Trophoblast cell (in vitro differentiated cells and primary cell): ENCODE measurements around the gene CKM.
A peak's percentile ranks its signal among the peaks of the same experiment; 100 is the strongest.
"Not testable (repeated sequence)": the region's sequence is repeated elsewhere in the genome, so short reads cannot be mapped to it uniquely, and the experiment has no call there.

Experiments
- DNase-seq, 2 donors: peaks; one replicate each; pipeline ENCODE4 v3.0.0-alpha.2; 2016
- H2AFZ ChIP-seq: 2 replicates; pipeline ENCODE4 v1.6.1; 2013; ENCODE audit warnings: low read length, moderate library complexity, mild to moderate bottlenecking; ENCODE audit not compliant: insufficient read depth, poor library complexity
- H2AK5ac ChIP-seq: 2 replicates; pipeline ENCODE4 v1.6.1; 2013; ENCODE audit warnings: mild to moderate bottlenecking, low read length
- H2BK120ac ChIP-seq: 2 replicates; pipeline ENCODE4 v1.6.1; 2013; ENCODE audit warnings: low read length, mild to moderate bottlenecking, moderate library complexity; ENCODE audit not compliant: insufficient read depth, poor library complexity
- H2BK12ac ChIP-seq: 2 replicates; pipeline ENCODE4 v1.6.1; 2013; ENCODE audit warnings: mild to moderate bottlenecking, low read length, moderate library complexity
- H2BK5ac ChIP-seq: 2 replicates; pipeline ENCODE4 v1.6.1; 2013; ENCODE audit warnings: low read length, low read depth, moderate library complexity, mild to moderate bottlenecking; ENCODE audit not compliant: poor library complexity
- H3K14ac ChIP-seq: 2 replicates; pipeline ENCODE4 v1.6.1; 2013; ENCODE audit warnings: mild to moderate bottlenecking, low read length
- H3K18ac ChIP-seq: 2 replicates; pipeline ENCODE4 v1.6.1; 2013; ENCODE audit warnings: mild to moderate bottlenecking, low read length
- H3K23ac ChIP-seq: 2 replicates; pipeline ENCODE4 v1.6.1; 2013; ENCODE audit warnings: low read length
- H3K27ac ChIP-seq: 2 replicates; pipeline ENCODE4 v1.5.1; 2013; ENCODE audit warnings: low read depth, mild to moderate bottlenecking, inconsistent platforms, low read length, moderate library complexity
- H3K27me3 ChIP-seq: 2 replicates; pipeline ENCODE4 v1.6.1; 2013; ENCODE audit warnings: inconsistent platforms, mild to moderate bottlenecking, low read length, moderate library complexity; ENCODE audit not compliant: insufficient read depth
- H3K36me3 ChIP-seq, 2 experiments: 1 replicate in 1 of 2; 2 replicates in 1 of 2; pipeline ENCODE4 v1.6.1; 2013; ENCODE audit warnings: low read length in 2 of 2, mild to moderate bottlenecking in 2 of 2, moderate library complexity in 1 of 2; ENCODE audit not compliant: insufficient read depth in 2 of 2, control insufficient read depth in 1 of 2
- H3K4ac ChIP-seq: 2 replicates; pipeline ENCODE4 v1.6.1; 2013; ENCODE audit warnings: low read depth, mild to moderate bottlenecking, low read length, moderate library complexity
- H3K4me1 ChIP-seq, 2 experiments: 1 replicate in 1 of 2; 2 replicates in 1 of 2; pipeline ENCODE4 v1.6.1; 2013; ENCODE audit warnings: low read length in 2 of 2, mild to moderate bottlenecking in 2 of 2, moderate library complexity in 1 of 2; ENCODE audit not compliant: insufficient read depth in 2 of 2, control insufficient read depth in 1 of 2
- H3K4me2 ChIP-seq: 2 replicates; pipeline ENCODE4 v1.6.1; 2013; ENCODE audit warnings: inconsistent platforms, mild to moderate bottlenecking, low read length, moderate library complexity
- H3K4me3 ChIP-seq: 2 replicates; pipeline ENCODE4 v1.5.1; 2013; ENCODE audit warnings: mild to moderate bottlenecking, low read depth, low read length, inconsistent platforms
- H3K79me1 ChIP-seq: one replicate; pipeline ENCODE4 v1.6.1; 2013; ENCODE audit warnings: low read length
- H3K79me2 ChIP-seq: 2 replicates; pipeline ENCODE4 v1.6.1; 2013; ENCODE audit warnings: low read length, mild to moderate bottlenecking; ENCODE audit not compliant: control insufficient read depth, insufficient read depth, poor library complexity
- H3K9ac ChIP-seq: 2 replicates; pipeline ENCODE4 v1.6.1; 2013; ENCODE audit warnings: mild to moderate bottlenecking, low read length
- H3K9me3 ChIP-seq: 2 replicates; pipeline ENCODE4 v1.6.1; 2013; ENCODE audit warnings: low read depth, mild to moderate bottlenecking, control low read depth, inconsistent platforms, low read length; ENCODE audit not compliant: insufficient read depth
- H4K12ac ChIP-seq: 2 replicates; pipeline ENCODE4 v1.6.1; 2013; ENCODE audit warnings: low read depth, mild to moderate bottlenecking, low read length, moderate library complexity
- H4K8ac ChIP-seq: 2 replicates; pipeline ENCODE4 v1.6.1; 2013; ENCODE audit warnings: low read depth, mild to moderate bottlenecking, low read length, moderate library complexity
- H4K91ac ChIP-seq: one replicate; pipeline ENCODE4 v1.6.1; 2013; ENCODE audit warnings: low read depth, mild to moderate bottlenecking, low read length, moderate library complexity
- WGBS: extraction: QIAGEN DNeasy Blood & Tissue Kit; methylation state at CpG from one replicate; pipeline ENCODE4 v1.1.7; 2013; ENCODE audit warnings: missing lambda C conversion rate; ENCODE audit not compliant: insufficient read length, insufficient coverage; ENCODE audit errors: extremely low coverage; 5-methylcytosine and 5-hydroxymethylcytosine counted together

CKM gene

DNA sequence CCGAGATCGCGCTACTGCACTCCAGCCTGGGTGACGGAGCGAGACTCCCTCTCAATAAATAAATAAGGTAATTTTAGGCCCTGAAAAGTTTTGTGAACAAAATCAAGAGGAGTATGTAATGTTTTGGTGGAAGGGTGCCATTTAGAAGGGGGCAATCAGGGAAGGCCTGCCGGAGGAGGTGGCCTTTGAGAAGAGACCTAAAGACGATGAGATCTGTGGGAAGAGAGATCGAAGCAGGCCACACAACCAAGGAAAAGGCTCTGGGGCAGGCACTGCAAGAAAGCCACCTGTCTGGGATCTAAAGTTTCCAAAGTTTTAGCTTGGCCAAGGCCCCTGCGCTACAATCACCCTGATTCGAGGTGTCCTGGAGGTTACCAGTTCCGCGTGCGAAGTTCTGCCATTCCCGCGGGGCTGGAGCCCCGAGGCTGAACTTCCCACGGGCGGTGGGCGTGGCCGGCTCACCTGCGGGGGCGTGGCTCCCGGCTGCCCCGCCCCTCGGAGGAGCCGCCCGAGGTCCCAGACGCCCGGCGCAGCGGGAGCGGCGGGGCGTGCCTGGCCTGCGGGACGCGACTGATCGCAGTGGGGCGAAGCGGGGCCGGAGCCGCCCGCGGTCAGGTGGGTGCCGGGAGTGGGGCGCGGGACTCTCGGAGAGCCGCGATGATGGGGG is 17.7 kb upstream of the CKM start, which contains the start of gene KLC3:
Gene KLC3 (plus strand): TSS at position 519 of the 667 bp plus-strand sequence. CDS start 4,792 bp downstream, outside the sequence.
- peak within 1 kb of the TSS; percentile 26 for H3K14ac ChIP-seq
- peak within 1 kb of the TSS; percentile 53 for H3K4me3 ChIP-seq
- H2AFZ ChIP-seq: peak within 1 kb of the TSS; percentile 79
- H3K9ac ChIP-seq: no peak within 1 kb of the TSS
- no peak within 1 kb of the TSS for H4K12ac ChIP-seq
- no peaks in the 10 kb centered on the region for H3K79me1 ChIP-seq
- H3K9me3 ChIP-seq: peaks cover 5% of the 10 kb centered on the region
- H2BK12ac ChIP-seq: no peak within 1 kb of the TSS
- no peak within 1 kb of the TSS for H2BK120ac ChIP-seq
- H3K18ac ChIP-seq: no peak within 1 kb of the TSS
- no peak within 1 kb of the TSS for H4K8ac ChIP-seq
- H2BK5ac ChIP-seq: no peak within 1 kb of the TSS
- H4K91ac ChIP-seq: no peak within 1 kb of the TSS
- no peaks in the 10 kb centered on the region for H3K79me2 ChIP-seq
- no peak within 1 kb of the TSS for H3K23ac ChIP-seq
- peak; percentile 27 to 66 for DNase-seq
- no peaks in the 10 kb centered on the region for H3K36me3 ChIP-seq
- no peak within 1 kb of the TSS for H3K4ac ChIP-seq
- no CpG with 5 or more reads among the region's 50 CpGs for WGBS
- H3K27me3 ChIP-seq: peaks cover 8% of the 10 kb centered on the region
- no peak within 1 kb of the TSS for H2AK5ac ChIP-seq
- H3K27ac ChIP-seq: no peak within 1 kb of the TSS
- H3K4me2 ChIP-seq: peak within 1 kb of the TSS; percentile 61
- H3K4me1 ChIP-seq: peaks cover 0 to 8% of the 10 kb centered on the region in 2 experiments

DNA sequence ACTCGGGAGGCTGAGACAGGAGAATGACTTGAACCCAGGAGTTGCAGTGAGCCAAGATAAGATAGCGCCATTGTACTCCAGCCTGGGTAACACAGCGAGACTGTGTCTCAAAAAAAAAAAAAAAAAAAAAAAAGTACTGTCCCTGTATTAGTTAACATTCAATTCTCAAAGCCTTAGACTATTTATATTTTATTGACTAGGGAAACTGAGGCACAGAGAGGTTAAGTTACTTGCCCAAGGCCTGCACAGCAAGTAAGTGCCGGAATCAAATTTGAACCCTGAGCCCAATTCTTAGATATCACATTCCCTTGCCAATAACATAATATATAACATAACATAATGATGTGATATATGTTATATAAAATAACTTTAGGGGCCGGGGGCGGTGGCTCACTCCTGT is 17.0 kb upstream of the CKM start:
- H2AFZ ChIP-seq: no peak overlapping the region
- no peak overlapping the region for H3K9ac ChIP-seq
- no peak overlapping the region for H3K4me3 ChIP-seq
- no peak for DNase-seq
- no peak overlapping the region for H2BK5ac ChIP-seq
- H4K91ac ChIP-seq: no peak overlapping the region
- no peak overlapping the region for H3K4me2 ChIP-seq
- no peak overlapping the region for H3K14ac ChIP-seq
- no peak overlapping the region for H3K27ac ChIP-seq
- WGBS: no CpG with 5 or more reads among the region's 6 CpGs
- H3K23ac ChIP-seq: no peak overlapping the region
- H3K4me1 ChIP-seq: peaks cover 0 to 8% of the 10 kb centered on the region in 2 experiments
- peaks cover 8% of the 10 kb centered on the region for H3K27me3 ChIP-seq
- no peak overlapping the region for H2BK120ac ChIP-seq
- H3K4ac ChIP-seq: no peak overlapping the region
- H2BK12ac ChIP-seq: no peak overlapping the region
- no peaks in the 10 kb centered on the region for H3K36me3 ChIP-seq
- no peak overlapping the region for H2AK5ac ChIP-seq
- H3K79me1 ChIP-seq: no peaks in the 10 kb centered on the region
- H4K12ac ChIP-seq: no peak overlapping the region
- H3K79me2 ChIP-seq: no peaks in the 10 kb centered on the region
- H3K18ac ChIP-seq: no peak overlapping the region
- H3K9me3 ChIP-seq: peaks cover 5% of the 10 kb centered on the region
- H4K8ac ChIP-seq: no peak overlapping the region

DNA sequence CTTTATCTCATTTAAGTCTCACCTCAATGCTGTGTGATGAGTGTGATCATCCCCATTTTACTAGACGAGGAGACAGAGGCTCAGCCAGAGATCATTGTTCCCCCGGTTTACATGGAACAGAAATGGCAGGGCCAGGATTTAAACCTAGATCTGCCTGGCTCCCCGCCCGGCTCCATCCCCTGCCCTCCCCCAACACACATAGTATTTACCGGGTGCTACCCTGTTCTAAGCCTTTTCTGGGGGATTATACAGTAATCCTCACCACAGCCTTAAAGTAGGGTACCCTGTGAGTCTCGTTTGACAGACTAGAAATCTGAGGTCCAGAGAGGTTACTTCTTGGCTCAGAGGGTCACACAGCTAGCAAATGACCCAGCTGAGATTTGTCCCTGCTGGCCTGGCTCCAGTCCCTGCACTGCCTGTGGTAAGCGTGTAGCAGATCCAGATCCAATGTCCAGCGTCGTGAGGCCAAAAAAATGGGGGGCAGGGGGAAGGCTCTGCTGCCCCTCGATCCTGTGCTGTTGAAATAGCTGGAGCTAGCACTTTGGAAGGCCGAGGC is 14.1 kb upstream of the CKM start:
- Histone ChIP-seq H3K4me3 (no peak overlapping the region), H3K14ac (no peak overlapping the region), H2AFZ (no peak overlapping the region), H3K27ac (no peak overlapping the region), H3K4me2 (no peak overlapping the region), H3K4ac (no peak overlapping the region), H4K8ac (no peak overlapping the region), H3K9ac (no peak overlapping the region), H2AK5ac (no peak overlapping the region), H3K4me1 (peaks cover 0 to 8% of the 10 kb centered on the region in 2 experiments), H3K79me1 (no peaks in the 10 kb centered on the region), H3K36me3 (no peaks in the 10 kb centered on the region), H4K12ac (peak overlapping the region; percentile 2), H2BK120ac (no peak overlapping the region), H3K9me3 (peaks cover 6% of the 10 kb centered on the region), H3K18ac (no peak overlapping the region), H3K23ac (no peak overlapping the region), H2BK5ac (no peak overlapping the region), H2BK12ac (no peak overlapping the region), H3K27me3 (peaks cover 8% of the 10 kb centered on the region), H4K91ac (no peak overlapping the region), H3K79me2 (no peaks in the 10 kb centered on the region)
- DNase-seq: no peak
- no CpG with 5 or more reads among the region's 11 CpGs for WGBS

DNA sequence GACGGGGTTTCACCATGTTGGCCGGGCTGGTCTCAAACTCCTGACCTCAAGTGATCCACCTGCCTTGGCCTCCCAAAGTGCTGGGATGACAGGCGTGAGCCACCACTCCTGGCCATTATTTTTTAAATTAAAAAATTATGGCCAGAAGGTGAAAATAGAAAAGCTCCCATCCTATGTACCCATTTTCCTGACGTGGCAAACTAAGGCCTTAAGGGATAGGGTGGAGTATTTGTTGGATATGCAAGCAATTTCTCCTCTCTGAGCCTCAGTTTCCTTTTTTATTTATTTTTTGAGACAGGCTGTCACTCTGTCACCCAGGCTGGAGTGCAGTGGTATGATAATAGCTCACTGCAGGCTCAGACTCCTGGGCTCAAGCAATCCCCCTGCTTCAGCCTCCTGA is 12.2 kb upstream of the CKM start:
- not testable (repeated sequence) for DNase-seq
- no CpG with 5 or more reads among the region's 4 CpGs for WGBS

More for the DNA sequence above, 12.2 kb upstream of the CKM start:
- not testable (repeated sequence) for H3K4ac ChIP-seq, H4K12ac ChIP-seq, H2BK5ac ChIP-seq, H4K91ac ChIP-seq, H3K14ac ChIP-seq, H3K79me1 ChIP-seq, H2AK5ac ChIP-seq, H2AFZ ChIP-seq, H3K4me2 ChIP-seq, H3K27ac ChIP-seq, H3K18ac ChIP-seq, H4K8ac ChIP-seq, H2BK120ac ChIP-seq, H3K9ac ChIP-seq, H3K23ac ChIP-seq, H3K27me3 ChIP-seq, H3K4me3 ChIP-seq, H3K79me2 ChIP-seq, H3K4me1 ChIP-seq, H3K9me3 ChIP-seq, H2BK12ac ChIP-seq, H3K36me3 ChIP-seq
